ENCODE measurements around the gene ITGAL.

The ITGAL gene

DNA sequence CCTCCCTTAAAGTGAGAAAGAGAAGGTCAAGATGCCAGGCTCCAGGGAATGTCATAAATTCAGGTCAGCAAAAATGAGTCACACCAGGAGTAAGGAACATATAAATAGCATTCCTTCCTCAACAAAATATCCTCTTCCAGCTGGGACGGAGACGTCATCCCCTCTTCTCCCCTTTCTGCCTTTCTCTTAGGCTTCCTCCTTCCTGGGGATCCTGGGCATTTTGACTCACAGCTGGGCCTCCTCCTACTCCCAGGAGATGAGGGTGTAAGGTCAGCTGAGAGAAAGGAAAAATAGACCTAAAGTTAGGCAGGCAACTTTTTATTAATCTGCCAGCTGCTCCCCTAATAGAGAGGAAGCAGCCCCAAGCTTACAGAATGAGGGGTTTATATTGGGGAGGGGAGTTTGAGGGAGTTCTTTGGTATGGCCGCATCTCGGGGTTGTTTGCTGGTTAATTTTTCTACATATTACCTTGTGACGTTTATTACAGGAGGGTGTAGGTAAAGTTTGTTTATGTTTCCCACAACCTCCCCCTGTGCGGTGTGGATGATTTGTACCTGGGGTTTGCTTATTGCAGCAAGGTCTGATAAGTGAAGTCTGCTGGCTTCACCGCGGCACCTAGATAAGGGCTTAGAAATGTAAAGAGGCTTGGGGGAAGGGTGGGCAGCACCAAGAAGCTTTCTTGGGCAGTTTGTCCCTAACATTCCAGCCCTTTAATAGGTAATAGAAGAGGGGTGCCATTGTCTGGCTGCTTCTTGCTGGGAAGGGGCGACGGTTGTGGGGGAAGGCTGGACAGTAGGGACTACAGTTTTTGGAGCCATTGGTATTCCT is 69.2 kb downstream of the ITGAL start:
- DNase-seq (ENCODE audit: low read depth): no peak
- TF ChIP-seq, protein P1, sequence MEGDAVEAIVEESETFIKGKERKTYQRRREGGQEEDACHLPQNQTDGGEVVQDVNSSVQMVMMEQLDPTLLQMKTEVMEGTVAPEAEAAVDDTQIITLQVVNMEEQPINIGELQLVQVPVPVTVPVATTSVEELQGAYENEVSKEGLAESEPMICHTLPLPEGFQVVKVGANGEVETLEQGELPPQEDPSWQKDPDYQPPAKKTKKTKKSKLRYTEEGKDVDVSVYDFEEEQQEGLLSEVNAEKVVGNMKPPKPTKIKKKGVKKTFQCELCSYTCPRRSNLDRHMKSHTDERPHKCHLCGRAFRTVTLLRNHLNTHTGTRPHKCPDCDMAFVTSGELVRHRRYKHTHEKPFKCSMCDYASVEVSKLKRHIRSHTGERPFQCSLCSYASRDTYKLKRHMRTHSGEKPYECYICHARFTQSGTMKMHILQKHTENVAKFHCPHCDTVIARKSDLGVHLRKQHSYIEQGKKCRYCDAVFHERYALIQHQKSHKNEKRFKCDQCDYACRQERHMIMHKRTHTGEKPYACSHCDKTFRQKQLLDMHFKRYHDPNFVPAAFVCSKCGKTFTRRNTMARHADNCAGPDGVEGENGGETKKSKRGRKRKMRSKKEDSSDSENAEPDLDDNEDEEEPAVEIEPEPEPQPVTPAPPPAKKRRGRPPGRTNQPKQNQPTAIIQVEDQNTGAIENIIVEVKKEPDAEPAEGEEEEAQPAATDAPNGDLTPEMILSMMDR (IDR thresholded peaks at IDR 0.05; ENCODE audit: low read depth, low read length, missing control alignments): no peak
- no peak overlapping the region for H3K4me3 ChIP-seq (ENCODE audit: low read depth, low read length)

DNA sequence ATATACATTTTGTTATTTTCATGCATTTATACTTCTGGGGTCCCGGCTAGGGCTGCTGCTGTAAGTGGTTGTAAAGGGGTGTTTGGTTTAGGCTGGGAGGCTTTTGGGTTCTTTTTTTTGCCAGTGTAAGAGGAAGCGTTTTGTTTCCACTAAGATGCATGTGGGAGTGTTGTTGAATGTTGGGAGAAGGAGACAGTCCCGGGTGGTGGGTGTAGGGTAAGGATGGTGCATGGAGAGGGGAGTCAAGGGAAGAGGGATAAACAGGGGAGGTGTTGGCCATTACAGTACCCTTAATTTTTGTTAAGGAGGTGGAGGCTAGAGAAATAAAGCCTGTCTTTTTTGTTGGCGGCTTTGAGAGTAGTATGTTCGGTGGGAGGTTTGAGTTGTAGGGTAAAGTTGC is 70.5 kb downstream of the ITGAL start:
- TF ChIP-seq, protein P1 (IDR thresholded peaks at IDR 0.05; ENCODE audit: low read depth, low read length, missing control alignments): no peak
- H3K4me3 ChIP-seq (ENCODE audit: low read depth, low read length): no peak overlapping the region
- no peak for DNase-seq (ENCODE audit: low read depth)

DNA sequence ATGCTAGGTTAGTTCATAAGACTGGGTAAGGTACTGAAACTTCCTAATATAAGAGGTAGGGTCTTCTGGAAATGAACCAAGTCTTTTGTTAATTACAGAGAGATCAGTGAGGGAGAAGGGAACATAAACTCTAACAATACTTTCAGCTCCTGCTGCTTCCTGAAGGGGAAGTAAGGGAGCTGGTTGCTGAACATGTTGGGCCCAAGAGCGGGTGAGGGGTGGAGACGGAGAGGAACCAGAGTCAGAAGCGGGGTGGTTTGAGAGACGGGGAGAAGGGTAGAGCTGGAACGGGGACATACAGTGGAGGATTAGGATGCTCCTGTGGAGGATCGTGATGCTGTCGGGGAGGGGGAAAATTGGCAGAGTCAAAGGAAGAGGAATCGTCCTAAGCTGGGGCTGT is 73.6 kb downstream of the ITGAL start:
- no peak overlapping the region for H3K4me3 ChIP-seq (ENCODE audit: low read depth, low read length)
- TF ChIP-seq, protein P1 (IDR thresholded peaks at IDR 0.05; ENCODE audit: low read depth, low read length, missing control alignments): no peak

DNA sequence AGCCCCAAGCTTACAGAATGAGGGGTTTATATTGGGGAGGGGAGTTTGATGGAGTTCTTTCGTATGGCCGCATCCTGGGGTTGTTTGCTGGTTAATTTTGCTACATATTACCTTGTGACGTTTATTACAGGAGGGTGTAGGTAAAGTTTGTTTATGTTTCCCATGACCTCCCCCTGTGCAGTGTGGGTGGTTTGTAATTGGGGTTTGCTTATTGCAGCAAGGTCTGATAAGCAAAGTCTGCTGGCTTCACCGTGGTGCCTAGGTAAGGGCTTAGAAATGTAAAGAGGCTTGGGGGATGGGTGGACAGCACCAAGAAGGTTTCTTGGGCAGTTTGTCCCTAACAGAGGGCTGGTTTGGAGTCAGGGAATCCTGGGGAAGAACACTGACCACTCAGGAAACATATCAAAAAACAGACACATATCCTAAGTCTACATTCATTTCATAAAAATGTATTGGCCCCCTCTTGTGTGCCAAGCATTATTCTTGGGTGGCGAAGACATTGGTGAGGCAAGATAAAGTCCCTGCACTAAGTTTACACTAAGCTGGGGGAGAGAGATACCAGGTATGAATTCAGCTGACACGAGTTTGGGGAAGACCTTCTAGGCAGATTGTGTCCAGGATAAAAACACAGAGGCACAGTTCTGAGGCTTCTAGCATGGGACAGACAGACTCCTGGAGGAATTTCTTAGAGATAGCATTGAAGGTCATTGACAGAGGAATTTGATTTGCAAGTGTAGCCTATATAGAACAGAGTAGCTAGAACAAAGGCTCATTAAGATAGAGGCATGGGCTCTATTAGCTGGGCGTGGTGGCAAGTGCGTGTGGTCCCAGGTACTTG is 76.1 kb downstream of the ITGAL start:
- TF ChIP-seq, protein P1 (IDR thresholded peaks at IDR 0.05; ENCODE audit: low read depth, low read length, missing control alignments): no peak
- DNase-seq (ENCODE audit: low read depth): no peak
- no peak overlapping the region for H3K4me3 ChIP-seq (ENCODE audit: low read depth, low read length)

More for the DNA sequence above, 73.6 kb downstream of the ITGAL start:
- DNase-seq (ENCODE audit: low read depth): no peak

DNA sequence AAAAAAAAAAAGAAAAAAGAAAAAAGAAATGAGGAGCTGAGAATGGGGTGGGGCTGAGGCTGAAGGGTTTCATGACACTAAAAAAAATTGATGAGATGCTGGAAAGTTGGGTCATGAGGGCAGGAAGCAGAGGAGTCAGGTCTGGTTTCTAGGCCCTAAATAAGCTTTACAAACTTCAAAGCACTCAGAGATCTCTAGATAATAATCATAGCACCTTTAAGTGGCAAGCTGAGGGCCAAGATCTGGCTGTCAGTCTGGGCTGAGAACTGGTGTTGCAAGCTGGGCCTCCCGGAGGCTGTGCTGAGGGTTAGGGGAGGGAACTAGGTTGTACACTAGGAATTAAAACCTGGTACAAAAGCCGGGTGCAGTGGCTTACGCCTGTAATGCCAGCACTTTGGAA is 79.2 kb downstream of the ITGAL start:
- TF ChIP-seq, protein P1 (IDR thresholded peaks at IDR 0.05; ENCODE audit: low read depth, low read length, missing control alignments): no peak
- H3K4me3 ChIP-seq (ENCODE audit: low read depth, low read length): no peak overlapping the region
- DNase-seq (ENCODE audit: low read depth): no peak

DNA sequence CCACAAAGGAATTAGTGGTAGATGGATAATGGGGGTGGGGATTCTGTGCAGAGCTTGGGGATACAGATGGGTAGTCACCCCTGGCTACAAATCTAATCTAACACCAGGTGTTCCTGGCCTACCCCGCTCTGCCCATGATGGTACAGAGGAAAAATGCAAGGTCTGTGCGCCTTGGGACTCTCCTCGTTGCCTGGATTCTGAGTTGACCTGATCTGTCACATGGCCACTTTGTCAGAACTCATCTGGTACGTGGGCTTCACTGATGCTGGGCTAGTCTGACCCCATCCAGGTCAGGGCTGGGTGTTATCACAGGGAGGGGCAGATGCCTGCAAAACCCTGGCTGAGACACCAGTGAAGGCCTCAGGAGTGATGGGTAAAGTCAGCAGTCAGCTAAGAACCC is 80.4 kb downstream of the ITGAL start:
- TF ChIP-seq, protein P1 (IDR thresholded peaks at IDR 0.05; ENCODE audit: low read depth, low read length, missing control alignments): no peak
- no peak overlapping the region for H3K4me3 ChIP-seq (ENCODE audit: low read depth, low read length)
- DNase-seq (ENCODE audit: low read depth): no peak
